K562 (cell line): Measurements from ENCODE around the gene SLC38A11. TPM values are rescaled to one million over a fixed set of nuclear protein-coding genes. Genes with fewer than 3 reads are reported as not detected.

Source experiments
- ATAC-seq: fragments of 200-7000 bp; cut with Tn5 transposase; 3 replicates; pipeline ENCODE4 v1.9.1; 2020; ENCODE audit warnings: moderate library complexity
- BruUV-seq: library from RNA; stranded (reverse); fragments of 400-500 nt; replicated peaks from 2 replicates; lab custom pipeline; 2021; lab: Mats Ljungman, UMichigan
- CTCF ChIA-PET: fragments of 300-600 bp; formaldehyde crosslinking; extraction: SDS; loops from one replicate; lab custom pipeline; 2021; ENCODE audit warnings: low intra/inter-chr PET ratio; lab: Yijun Ruan, JAX
- POLR2A ChIA-PET: fragments of 300-600, 350-650 bp; sonication (Branson Sonifier 250); formaldehyde crosslinking; extraction: SDS; loops from one replicate; lab custom pipeline; 2021; ENCODE audit warnings: antibody characterized with exemption, inconsistent platforms; lab: Yijun Ruan, JAX
- DNase-seq, 4 experiments: peaks; one replicate each; pipeline versions ENCODE4 v3.0.0 to v3.0.0-alpha.2; 2011 to 2018; ENCODE audit warnings: low spot score in 3 of 4, mixed read lengths in 3 of 4; ENCODE audit errors: extremely low read depth in 1 of 4
- FAIRE-seq: peaks from 2 replicates; lab custom pipeline; 2011; peaks lifted over from hg19 to GRCh38; lab: Jason Lieb, UNC
- H2AFZ ChIP-seq: 2 replicates; pipeline ENCODE4 v1.6.0; 2011; ENCODE audit warnings: low read depth, low read length, control low read depth, inconsistent platforms
- H3K27ac ChIP-seq: fragments of 200-600 bp; 3 replicates; pipeline ENCODE4 v1.8.0; 2011; ENCODE audit warnings: low read depth, mild to moderate bottlenecking, control low read depth, inconsistent platforms, low read length, moderate library complexity, mixed read lengths; ENCODE audit errors: extremely low read depth
- H3K27me3 ChIP-seq, 2 experiments: fragments of 300-600 bp in 1 of 2; 2 replicates in 1 of 2; 3 replicates in 1 of 2; pipeline versions ENCODE4 v1.6.0 to v1.8.0; 2011; ENCODE audit warnings: inconsistent platforms in 2 of 2, low read length in 2 of 2, mild to moderate bottlenecking in 1 of 2, mixed read lengths in 1 of 2, moderate library complexity in 1 of 2; ENCODE audit not compliant: control insufficient read depth in 2 of 2, insufficient read depth in 2 of 2
- H3K36me3 ChIP-seq: fragments of 300-600 bp; 3 replicates; pipeline ENCODE4 v1.8.0; 2011; ENCODE audit warnings: mild to moderate bottlenecking, low read length, inconsistent platforms; ENCODE audit not compliant: control insufficient read depth, insufficient read depth
- H3K4me1 ChIP-seq, 2 experiments: fragments of 200-600 bp in 1 of 2; replicated peaks in 1 of 2; 2 replicates in 1 of 2; 3 replicates in 1 of 2; pipeline versions ENCODE4 v1.5.1 to v1.8.0; 2011; ENCODE audit warnings: inconsistent platforms in 2 of 2, low read length in 2 of 2, mild to moderate bottlenecking in 1 of 2, mixed read lengths in 1 of 2, moderate library complexity in 1 of 2; ENCODE audit not compliant: control insufficient read depth in 2 of 2, insufficient read depth in 2 of 2
- H3K4me2 ChIP-seq: 2 replicates; pipeline ENCODE4 v1.6.1; 2011; ENCODE audit warnings: low read length, control low read depth, inconsistent platforms, mixed read lengths; ENCODE audit not compliant: insufficient read depth
- H3K4me3 ChIP-seq: fragments of 200-600 bp; sonication (generic), shearing (Covaris generic); 2 replicates; pipeline ENCODE4 v1.5.1; 2016; ENCODE audit warnings: control low read depth, inconsistent platforms
- H3K79me2 ChIP-seq: fragments of 200-600 bp; 3 replicates; pipeline ENCODE4 v1.8.0; 2011; ENCODE audit warnings: low read length, inconsistent platforms; ENCODE audit not compliant: control insufficient read depth, insufficient read depth
- H3K9ac ChIP-seq, 2 experiments: 2 replicates each; pipeline versions ENCODE4 v1.6.0 to v1.6.1; 2011; ENCODE audit warnings: low read depth in 2 of 2, low read length in 2 of 2, control low read depth in 1 of 2, inconsistent platforms in 1 of 2, mild to moderate bottlenecking in 1 of 2, mixed read lengths in 1 of 2; ENCODE audit not compliant: insufficient read depth in 1 of 2
- H3K9me1 ChIP-seq: one replicate; pipeline ENCODE4 v1.6.0; 2011; ENCODE audit warnings: inconsistent platforms, mild to moderate bottlenecking, low read length, moderate library complexity; ENCODE audit not compliant: control insufficient read depth, insufficient read depth
- H3K9me3 ChIP-seq: replicated peaks from 2 replicates; pipeline ENCODE4 v1.5.1; 2011; ENCODE audit warnings: low read depth, low read length, inconsistent platforms; ENCODE audit not compliant: control insufficient read depth, insufficient read depth
- H4K20me1 ChIP-seq: replicated peaks from 2 replicates; pipeline ENCODE4 v1.6.1; 2011; ENCODE audit warnings: low read length, inconsistent platforms, mixed read lengths; ENCODE audit not compliant: control insufficient read depth, insufficient read depth
- DLX4 ChIP-seq: fragments of 250-450 bp; sonication (Bioruptor Pico); IDR thresholded peaks from 2 replicates; pipeline ENCODE4 v1.6.1; 2021; ENCODE audit warnings: mild to moderate bottlenecking
- E2F8 ChIP-seq: fragments of 450-650 bp; IDR thresholded peaks from 2 replicates; pipeline ENCODE4 v1.7.1; 2018; ENCODE audit warnings: mild to moderate bottlenecking, low read depth; ENCODE audit not compliant: partially characterized antibody
- KLF13 ChIP-seq: fragments of 450-650 bp; IDR thresholded peaks from 2 replicates; pipeline ENCODE4 v1.6.1; 2016; ENCODE audit warnings: missing genetic modification characterization, low read depth, mild to moderate bottlenecking, missing compliant biosample characterization, moderate library complexity, borderline replicate concordance
- L3MBTL2 ChIP-seq: fragments of 450-650 bp; IDR thresholded peaks from 2 replicates; pipeline ENCODE4 v1.6.1; 2016; ENCODE audit warnings: mild to moderate bottlenecking, moderate library complexity
- MCM2 ChIP-seq: fragments of 450-650 bp; IDR thresholded peaks from 2 replicates; pipeline ENCODE4 v1.6.1; 2017; ENCODE audit warnings: low read depth, mild to moderate bottlenecking
- MCM7 ChIP-seq, 2 experiments: fragments of 450-650 bp; IDR thresholded peaks; 2 replicates each; pipeline ENCODE4 v1.6.1; 2016 to 2018
- PHF20 ChIP-seq: fragments of 450-650 bp; IDR thresholded peaks from 2 replicates; pipeline ENCODE4 v1.6.1; 2018; ENCODE audit not compliant: partially characterized antibody
- SMARCB1 ChIP-seq: IDR thresholded peaks from 2 replicates; pipeline ENCODE4 v1.6.1; 2011; ENCODE audit warnings: improper control_type of control experiment, low read depth; ENCODE audit not compliant: insufficient read length
- SP1 ChIP-seq: sonication (generic); formaldehyde crosslinking; IDR thresholded peaks from 2 replicates; pipeline ENCODE4 v1.8.1; 2022; ENCODE audit warnings: mild to moderate bottlenecking, missing genetic modification reagents
- TBP ChIP-seq: optimal IDR thresholded peaks from 2 replicates; pipeline ENCODE3; 2011; ENCODE audit warnings: low read depth, low read length, improper control_type of control experiment
- TEAD1 ChIP-seq, 2 experiments: fragments of 450-650 bp in 1 of 2; sonication (generic) in 1 of 2; formaldehyde crosslinking; IDR thresholded peaks; 2 replicates each; pipeline versions ENCODE4 v1.4.0 to v1.8.0; 2020 to 2022; ENCODE audit warnings: mild to moderate bottlenecking in 2 of 2, missing genetic modification reagents in 1 of 2
- THAP12 ChIP-seq: fragments of 250-450 bp; sonication (Bioruptor Pico); IDR thresholded peaks from 2 replicates; pipeline ENCODE4 v1.9.0; 2021; ENCODE audit warnings: mild to moderate bottlenecking, inconsistent platforms
- XRCC3 ChIP-seq: fragments of 450-650 bp; IDR thresholded peaks from 2 replicates; pipeline ENCODE4 v1.6.1; 2017; ENCODE audit warnings: mild to moderate bottlenecking, moderate library complexity
- ZNF23 ChIP-seq: fragments of 250-450 bp; sonication (Bioruptor Pico); IDR thresholded peaks from 2 replicates; pipeline ENCODE4 v1.4.0; 2020; ENCODE audit warnings: mild to moderate bottlenecking
- WGBS: fragments of 100-300 bp; shearing (Covaris generic); methylation state at CpG from one replicate; pipeline ENCODE4 v1.1.6; 2016; ENCODE audit warnings: low coverage, mixed read lengths; ENCODE audit not compliant: insufficient coverage; ENCODE audit errors: missing lambda C conversion rate; 5-methylcytosine and 5-hydroxymethylcytosine counted together
- in situ Hi-C: fragments of 300-500 bp; cut with MboI; formaldehyde crosslinking; loops from 4 replicates; pipeline ENCODE4 v1.15.0; 2018; ENCODE audit warnings: inconsistent platforms, mixed read lengths
- intact Hi-C: fragments of 100-400 bp; cut with micrococcal nuclease; formaldehyde crosslinking; loops from 2 replicates; pipeline ENCODE4 v1.14.2; 2022
- polyA plus RNA-seq, 8 experiments: library from polyadenylated mRNA; depleted of rRNA in 4 of 8; stranded (reverse) in 5 of 8; unstranded in 3 of 8; fragments of >200 nt; fragmentation: Nextera tagmentation in 2 of 8; fragmentation: Illumina TruSeq in 1 of 8; extraction: Ambion mirVana in 2 of 8; extraction: Trizol in 1 of 8; gene quantifications; 2 replicates each; pipeline versions ENCODE4 v1.2.1 to v1.2.3, GENCODE V29; 2011 to 2014; ENCODE audit warnings: inconsistent platforms in 1 of 8, missing spikeins in 1 of 8
- total RNA-seq, 7 experiments: library from RNA; depleted of rRNA in 6 of 7; stranded (reverse); fragments of >200 nt in 6 of 7; fragmentation: Illumina TruSeq in 2 of 7; extraction: Trizol in 2 of 7; gene quantifications; 2 replicates each; pipeline versions ENCODE4 v1.2.1 to v1.2.3, GENCODE V29; 2011 to 2021; ENCODE audit warnings: low replicate concordance in 1 of 7

SLC38A11 gene
- total and polyA plus RNA-seq, 9 of the 15 experiments (the other 6 are each of a cell fraction or from before 2014, with no cell fraction given) = not detected

GRCh38 chr2:164932377-164932776 is 22.9 kb downstream of the SLC38A11 start:
- Histone ChIP-seq H3K4me2 (no peak overlapping the region), H3K9ac (no peak overlapping the region), H2AFZ (no peak overlapping the region), H3K36me3 (no peaks in the 10 kb centered on the region), H3K4me3 (no peak overlapping the region), H4K20me1 (no peaks in the 10 kb centered on the region), H3K4me1 (no peaks in the 10 kb centered on the region), H3K27me3 (no peaks in the 10 kb centered on the region), H3K27ac (no peak overlapping the region), H3K9me1 (no peaks in the 10 kb centered on the region), H3K79me2 (no peaks in the 10 kb centered on the region), H3K9me3 (no peaks in the 10 kb centered on the region)
- ChIA-PET CTCF (no interaction called here), POLR2A (no interaction called here)
- no peak for TF ChIP-seq MCM7 (IDR thresholded peaks at IDR 0.05)
- TF ChIP-seq TBP = no peak
- TF ChIP-seq PHF20 = no peak
- TF ChIP-seq MCM2 = no peak
- no peak for TF ChIP-seq ZNF23
- TF ChIP-seq DLX4 (CRISPR knock-in tag) = no peak
- no peak for TF ChIP-seq XRCC3
- no peak for TF ChIP-seq E2F8
- TF ChIP-seq SP1 = no peak
- no peak for TF ChIP-seq TEAD1 (CRISPR knock-in tag; IDR thresholded peaks at IDR 0.05)
- no peak for TF ChIP-seq L3MBTL2
- no peak for TF ChIP-seq THAP12 (CRISPR knock-in tag)
- no peak for TF ChIP-seq SMARCB1
- TF ChIP-seq KLF13 (tag) = no peak
- 9% methylated on average over 2 of the region's 2 CpGs for WGBS
- FAIRE-seq (no peak), ATAC-seq (no peak), DNase-seq (no peak)
- in situ Hi-C loops = no loop called here
- intact Hi-C loops = no loop called here
- no TSS peak for BruUV-seq
